Spleen (tissue), 11 donors: ENCODE data around the gene CCDC69. TPM values are rescaled to one million over a fixed set of nuclear protein-coding genes. Genes with fewer than 3 reads are reported as not detected.
A peak's percentile ranks its signal among the peaks of the same experiment; 100 is the strongest.
"Not testable (repeated sequence)": the region's sequence is repeated elsewhere in the genome, so short reads cannot be mapped to it uniquely, and the experiment has no call there.

Source experiments
- DNase-seq: peaks from one replicate; pipeline ENCODE4 v3.0.0-alpha.2; 2020
- H3K27ac ChIP-seq, 8 donors: fragments of 200-600 bp; sonication (generic) in 7 of 8; 1 replicate in 4 of 8; 2 replicates in 4 of 8; pipeline versions ENCODE4 v1.5.0 to v1.8.0; 2016 to 2021; ENCODE audit warnings: inconsistent platforms in 4 of 8, mild to moderate bottlenecking in 4 of 8, moderate library complexity in 1 of 8
- H3K27me3 ChIP-seq, 7 donors: fragments of 200-600 bp; sonication (generic) in 6 of 7; replicated peaks in 1 of 7; 1 replicate in 4 of 7; 2 replicates in 3 of 7; pipeline versions ENCODE4 v1.5.0 to v1.8.0; 2016 to 2021; ENCODE audit warnings: inconsistent platforms in 3 of 7, mild to moderate bottlenecking in 1 of 7
- H3K36me3 ChIP-seq, 6 donors: fragments of 200-600 bp; sonication (generic) in 5 of 6; 1 replicate in 4 of 6; 2 replicates in 2 of 6; pipeline versions ENCODE4 v1.5.0 to v1.8.0; 2016 to 2021; ENCODE audit warnings: inconsistent platforms in 2 of 6
- H3K4me1 ChIP-seq, 6 donors: fragments of 200-600 bp; sonication (generic) in 5 of 6; 1 replicate in 3 of 6; 2 replicates in 3 of 6; pipeline versions ENCODE4 v1.5.0 to v1.8.0; 2016 to 2021; ENCODE audit warnings: inconsistent platforms in 3 of 6
- H3K4me3 ChIP-seq, 8 donors: fragments of 200-600 bp; sonication (generic) in 7 of 8; 1 replicate in 4 of 8; 2 replicates in 4 of 8; pipeline versions ENCODE4 v1.5.0 to v1.8.0; 2016 to 2021; ENCODE audit warnings: inconsistent platforms in 4 of 8, mild to moderate bottlenecking in 4 of 8, moderate library complexity in 2 of 8
- H3K9me3 ChIP-seq, 8 donors: fragments of 200-600 bp; sonication (generic) in 7 of 8; 1 replicate in 4 of 8; 2 replicates in 4 of 8; pipeline versions ENCODE4 v1.5.0 to v1.8.0; 2016 to 2021; ENCODE audit warnings: inconsistent platforms in 4 of 8
- CTCF ChIP-seq, 11 experiments: fragments of 200-600 bp in 7 of 11; fragments of 450-650 bp in 4 of 11; sonication (generic) in 4 of 11; IDR thresholded peaks in 8 of 11; conservative IDR thresholded peaks in 3 of 11; 1 replicate in 7 of 11; 2 replicates in 4 of 11; pipeline versions ENCODE4 v1.4.0 to v1.8.0; 2016 to 2021; ENCODE audit warnings: antibody characterized with exemption in 11 of 11, inconsistent platforms in 4 of 11, mild to moderate bottlenecking in 1 of 11
- POLR2A ChIP-seq, 3 donors: fragments of 450-650 bp; IDR thresholded peaks; one replicate each; pipeline ENCODE4 v1.5.1; 2017; ENCODE audit warnings: antibody characterized with exemption in 3 of 3, mild to moderate bottlenecking in 1 of 3
- POLR2AphosphoS5 ChIP-seq, 3 donors: sonication (generic); formaldehyde crosslinking; IDR thresholded peaks; one replicate each; pipeline ENCODE4 v1.5.1; 2017; ENCODE audit warnings: antibody characterized with exemption in 3 of 3
- WGBS, 5 donors: extraction: QIAGEN DNeasy Blood & Tissue Kit in 3 of 5; methylation state at CpG; one replicate each; pipeline versions ENCODE4 v1.1.5 to v1.1.7; 2013 to 2018; 5-methylcytosine and 5-hydroxymethylcytosine counted together
- intact Hi-C: fragments of 100-400 bp; cut with DNase I; formaldehyde crosslinking; loops from one replicate; pipeline ENCODE4 v1.15.0; 2023; ENCODE audit warnings: low total_unique reads
- polyA plus RNA-seq, 3 donors: library from polyadenylated mRNA; stranded (reverse); fragments of 200-250 nt; gene quantifications; one replicate each; pipeline ENCODE4 v1.2.1, GENCODE V29; 2013
- total RNA-seq, 7 donors: library from RNA; depleted of rRNA in 3 of 7; stranded (reverse); fragments of >200 nt in 3 of 7; fragmentation: NEBNext Ultra II Directional in 4 of 7; extraction: Animal tissue kit (Norgen Biotek cat#: 25700) in 4 of 7; gene quantifications; one replicate each; pipeline versions ENCODE4 v1.1.0 to v1.2.1, GENCODE V29; 2016 to 2021
- donor health status: healthy with polysubstance abuse.
- donor health status: DM: no; HTN: no; CAD: no; lungs with moderate emphysema.
- donor health status: DM: no; HTN: no; CAD: no.
- donor health status: Bipolar disorder and iron deficiency.
- donor health status: healthy.
- donor health status: DM: no; HTN: no; CAD: no.
- donor health status: DM: yes; HTN: yes; CAD: no.

The CCDC69 gene
- total and polyA plus RNA-seq, 10 donors, result 37.7 to 145 (median 94.9) TPM

GRCh38 chr5:151258816-151259215 is 34.9 kb upstream of the CCDC69 start:
- Histone ChIP-seq H3K4me3 (no peak overlapping the region), H3K36me3 (peaks cover 0 to 60% (median 29%) of the 10 kb centered on the region in 6 donors), H3K27me3 (no peaks in the 10 kb centered on the region), H3K27ac (peak overlapping the region in 4 of 8 donors; percentile 90 to 94 (median 92)), H3K9me3 (no peaks in the 10 kb centered on the region), H3K4me1 (peaks cover 16 to 60% (median 54%) of the 10 kb centered on the region in 6 donors)
- no peak for DNase-seq
- WGBS, 5 donors, result 0 to 88% (median 0%) methylated on average over 1 of the region's 1 CpG
- TF ChIP-seq CTCF (IDR thresholded peaks at IDR 0.05 in 8 of 11, conservative IDR thresholded peaks at IDR 0.05 in 3 of 11), result no peak
- no peak for TF ChIP-seq POLR2AphosphoS5 (IDR thresholded peaks at IDR 0.05)
- no peak for TF ChIP-seq POLR2A (IDR thresholded peaks at IDR 0.05)
- intact Hi-C loops, result no loop called here

GRCh38 chr5:151258201-151258611 is 34.3 kb upstream of the CCDC69 start:
- TF ChIP-seq POLR2A (IDR thresholded peaks at IDR 0.05), result no peak
- peak in 1 of 3 donors; percentile 32 for TF ChIP-seq POLR2AphosphoS5 (IDR thresholded peaks at IDR 0.05)
- 62 to 96% (median 80%) methylated on average over 7 of the region's 7 CpGs for WGBS, 5 donors
- Histone ChIP-seq H3K4me3 (no peak overlapping the region), H3K27me3 (no peaks in the 10 kb centered on the region), H3K9me3 (no peaks in the 10 kb centered on the region), H3K36me3 (peaks cover 0 to 54% (median 26%) of the 10 kb centered on the region in 6 donors), H3K4me1 (peaks cover 16 to 63% (median 58%) of the 10 kb centered on the region in 6 donors), H3K27ac (peak overlapping the region in 5 of 8 donors; percentile 34 to 94 (median 91))
- DNase-seq, result no peak
- intact Hi-C loops, result no loop called here

GRCh38 chr5:151257731-151258181 is 33.9 kb upstream of the CCDC69 start:
- WGBS, 5 donors, result 47 to 63% (median 59%) methylated on average over 5 of the region's 5 CpGs
- TF ChIP-seq CTCF (IDR thresholded peaks at IDR 0.05 in 8 of 11, conservative IDR thresholded peaks at IDR 0.05 in 3 of 11) (no peak), POLR2A (IDR thresholded peaks at IDR 0.05) (peak in 1 of 3 donors; percentile 47), POLR2AphosphoS5 (IDR thresholded peaks at IDR 0.05) (peak in 2 of 3 donors; percentile 73 to 83)
- no peaks in the 10 kb centered on the region for H3K27me3 ChIP-seq
- peak; percentile 81 for DNase-seq
- no peaks in the 10 kb centered on the region for H3K9me3 ChIP-seq
- H3K4me1 ChIP-seq, result peaks cover 16 to 65% (median 59%) of the 10 kb centered on the region in 6 donors
- intact Hi-C loops, result no loop called here
- peaks cover 0 to 49% (median 25%) of the 10 kb centered on the region in 6 donors for H3K36me3 ChIP-seq
- H3K27ac ChIP-seq, result peak overlapping the region; percentile 6 to 94 (median 62)
- H3K4me3 ChIP-seq, result peak overlapping the region in 1 of 8 donors; percentile 0

- intact Hi-C loops, result no loop called here
- no peaks in the 10 kb centered on the region for H3K9me3 ChIP-seq
- peak overlapping the region in 7 of 8 donors; percentile 3 to 94 (median 90) for H3K27ac ChIP-seq
- 76 to 89% (median 84%) methylated on average over 3 of the region's 3 CpGs for WGBS, 5 donors
- H3K4me3 ChIP-seq, result peak overlapping the region in 3 of 8 donors; percentile 79 to 97 (median 84)
- H3K36me3 ChIP-seq, result peaks cover 0 to 29% (median 9%) of the 10 kb centered on the region in 6 donors
- no peak for DNase-seq
- H3K4me1 ChIP-seq, result peaks cover 22 to 81% (median 74%) of the 10 kb centered on the region in 6 donors
- TF ChIP-seq POLR2AphosphoS5 (IDR thresholded peaks at IDR 0.05), result peak in 1 of 3 donors; percentile 17
- TF ChIP-seq POLR2A (IDR thresholded peaks at IDR 0.05), result no peak
- H3K27me3 ChIP-seq, result no peaks in the 10 kb centered on the region
These were observed 31.9 kb upstream of the CCDC69 start for GRCh38 chr5:151255621-151256286.

GRCh38 chr5:151254990-151255389 is 31.1 kb upstream of the CCDC69 start:
- peak overlapping the region in 7 of 8 donors; percentile 3 to 94 (median 90) for H3K27ac ChIP-seq
- H3K27me3 ChIP-seq, intact Hi-C loops, H3K9me3 ChIP-seq, DNase-seq: not testable (repeated sequence)
- H3K4me3 ChIP-seq, result peak overlapping the region in 4 of 8 donors; percentile 71 to 97 (median 82)
- H3K36me3 ChIP-seq, result peaks cover 0 to 21% (median 3%) of the 10 kb centered on the region in 6 donors
- H3K4me1 ChIP-seq, result peaks cover 22 to 87% (median 77%) of the 10 kb centered on the region in 6 donors
- 91 to 98% (median 94%) methylated on average over 5 of the region's 5 CpGs for WGBS, 5 donors
